Endothelial cell of umbilical vein (primary cell): ENCODE results near the gene COX7A2.

Experiments used
- CTCF ChIP-seq, 2 donors: IDR thresholded peaks; 1 replicate in 1 of 2; 2 replicates in 1 of 2; pipeline ENCODE4 v1.5.1; 2011; ENCODE audit warnings: low read length in 2 of 2, mild to moderate bottlenecking in 2 of 2, moderate library complexity in 2 of 2, control low read depth in 1 of 2, inconsistent platforms in 1 of 2, low read depth in 1 of 2; ENCODE audit not compliant: insufficient read depth in 1 of 2; ENCODE audit errors: extremely low read depth in 1 of 2
- JUN ChIP-seq: IDR thresholded peaks from 2 replicates; pipeline ENCODE4 v1.6.1; 2011; ENCODE audit warnings: borderline replicate concordance, low read depth; ENCODE audit not compliant: insufficient read length, insufficient read depth
- MAX ChIP-seq: IDR thresholded peaks from 2 replicates; pipeline ENCODE4 v1.6.1; 2011; ENCODE audit not compliant: insufficient read depth, insufficient read length
- MYC ChIP-seq: IDR thresholded peaks from one replicate; pipeline ENCODE4 v1.6.1; 2011; ENCODE audit warnings: mild to moderate bottlenecking, low read depth, low read length
- POLR2A ChIP-seq: IDR thresholded peaks from 2 replicates; pipeline ENCODE4 v1.6.1; 2012; ENCODE audit warnings: low read depth, mild to moderate bottlenecking, control low read depth, low read length
- POLR2AphosphoS5 ChIP-seq: IDR thresholded peaks from 2 replicates; pipeline ENCODE4 v1.6.1; 2012; ENCODE audit warnings: low read depth, mild to moderate bottlenecking, control low read depth, low read length, moderate library complexity; ENCODE audit not compliant: insufficient read depth

GRCh38 chr6:75250552-75250951 lies 7.0 kb upstream of the COX7A2 start:
- no peak for TF ChIP-seq CTCF (IDR thresholded peaks at IDR 0.05; ENCODE audit: extremely low read depth in 1 of 2, insufficient read depth in 1 of 2, low read depth in 1 of 2, low read length in 2 of 2)
- TF ChIP-seq MYC = no peak
- no peak for TF ChIP-seq POLR2A
- no peak for TF ChIP-seq POLR2AphosphoS5
- TF ChIP-seq JUN = no peak
- no peak for TF ChIP-seq MAX
